DMS53 (cell line): ENCODE results near the gene BRINP2.

Source experiments
- DNase-seq: peaks from one replicate; lab custom pipeline; 2025; lab: John Stamatoyannopoulos, UW

The BRINP2 gene, protein sequence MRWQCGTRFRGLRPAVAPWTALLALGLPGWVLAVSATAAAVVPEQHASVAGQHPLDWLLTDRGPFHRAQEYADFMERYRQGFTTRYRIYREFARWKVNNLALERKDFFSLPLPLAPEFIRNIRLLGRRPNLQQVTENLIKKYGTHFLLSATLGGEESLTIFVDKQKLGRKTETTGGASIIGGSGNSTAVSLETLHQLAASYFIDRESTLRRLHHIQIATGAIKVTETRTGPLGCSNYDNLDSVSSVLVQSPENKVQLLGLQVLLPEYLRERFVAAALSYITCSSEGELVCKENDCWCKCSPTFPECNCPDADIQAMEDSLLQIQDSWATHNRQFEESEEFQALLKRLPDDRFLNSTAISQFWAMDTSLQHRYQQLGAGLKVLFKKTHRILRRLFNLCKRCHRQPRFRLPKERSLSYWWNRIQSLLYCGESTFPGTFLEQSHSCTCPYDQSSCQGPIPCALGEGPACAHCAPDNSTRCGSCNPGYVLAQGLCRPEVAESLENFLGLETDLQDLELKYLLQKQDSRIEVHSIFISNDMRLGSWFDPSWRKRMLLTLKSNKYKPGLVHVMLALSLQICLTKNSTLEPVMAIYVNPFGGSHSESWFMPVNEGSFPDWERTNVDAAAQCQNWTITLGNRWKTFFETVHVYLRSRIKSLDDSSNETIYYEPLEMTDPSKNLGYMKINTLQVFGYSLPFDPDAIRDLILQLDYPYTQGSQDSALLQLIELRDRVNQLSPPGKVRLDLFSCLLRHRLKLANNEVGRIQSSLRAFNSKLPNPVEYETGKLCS

DNA sequence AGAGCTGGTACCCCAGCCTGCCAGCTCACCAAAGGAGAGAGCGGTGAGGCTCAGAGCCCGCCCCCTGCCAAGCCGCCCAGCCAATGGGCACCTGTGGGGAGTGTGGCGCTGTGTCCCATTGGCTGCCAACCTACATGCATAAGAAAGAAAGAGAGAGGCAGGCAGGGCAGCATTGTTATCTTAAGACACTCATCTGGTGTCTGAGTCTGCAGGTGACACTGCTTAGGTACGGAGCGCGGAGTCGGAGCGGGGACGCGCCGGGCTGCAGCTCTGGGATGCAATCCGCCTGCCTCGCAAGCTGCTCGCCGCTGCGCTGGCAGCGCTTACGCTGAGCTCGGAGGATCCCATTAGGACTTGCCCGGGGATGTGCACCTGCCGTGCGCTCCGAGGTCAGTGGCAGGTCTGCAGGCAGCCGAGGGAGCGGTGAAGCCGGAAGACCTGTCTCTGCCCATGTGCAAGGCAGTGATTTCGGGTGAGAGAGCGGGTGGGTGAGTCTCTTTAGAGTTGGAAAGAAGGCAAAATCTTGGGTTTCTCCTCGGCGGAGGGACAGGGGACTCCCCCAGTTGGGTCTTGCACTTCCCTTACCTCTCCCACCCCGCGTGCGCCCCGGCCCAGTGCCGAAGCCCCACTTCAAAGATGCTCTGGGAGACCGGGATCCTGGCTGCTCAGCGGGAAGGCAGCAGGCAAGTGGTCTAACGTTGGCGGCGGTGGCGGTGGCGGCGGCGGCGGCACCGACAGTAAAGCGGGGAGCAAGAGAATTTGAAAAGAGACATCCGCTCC is at the start of gene BRINP2:
Gene BRINP2, plus strand, starts transcription at position 203 of the 780 bp plus-strand sequence. CDS start 58,919 bp downstream, outside the sequence.
- peak; percentile 92 for DNase-seq

DNA sequence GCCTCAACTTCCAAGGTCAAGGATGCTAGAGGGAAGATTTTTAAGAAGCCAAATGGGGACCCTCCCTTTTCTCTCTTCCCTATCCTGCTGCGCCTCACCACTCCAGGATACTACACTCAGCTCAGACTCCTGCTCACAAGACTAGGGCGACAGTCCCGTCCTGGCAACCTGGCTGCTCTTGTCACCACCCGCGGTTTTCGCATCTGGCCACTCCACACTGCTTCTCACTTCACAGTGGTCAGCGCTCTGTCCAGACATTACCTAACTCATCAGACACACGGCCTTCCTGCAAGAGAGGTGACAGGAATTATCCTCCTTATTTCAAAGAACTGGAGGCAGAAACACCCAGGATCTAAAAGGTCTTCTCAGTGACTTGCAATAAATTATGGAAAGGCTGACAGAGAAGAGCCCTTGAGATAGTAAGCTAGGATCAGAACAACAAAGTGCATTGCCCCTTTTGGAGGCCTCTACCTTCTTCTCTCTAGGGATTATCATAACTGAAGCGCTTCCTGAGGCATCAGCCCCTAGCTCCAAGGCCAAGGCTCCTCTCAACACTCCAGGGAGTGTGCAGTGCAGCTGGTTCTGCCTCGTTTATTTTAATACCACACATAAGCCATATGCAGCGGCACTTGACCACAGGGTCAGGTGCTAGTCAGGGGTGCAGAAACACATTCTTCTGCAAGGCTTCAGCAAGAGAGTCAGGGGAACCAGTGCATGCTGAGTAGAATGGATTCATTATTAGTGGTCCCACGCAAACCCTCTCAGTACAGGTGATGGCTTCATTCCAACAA is 48.1 kb upstream of the BRINP2 start:
- DNase-seq = peak; percentile 13

DNA sequence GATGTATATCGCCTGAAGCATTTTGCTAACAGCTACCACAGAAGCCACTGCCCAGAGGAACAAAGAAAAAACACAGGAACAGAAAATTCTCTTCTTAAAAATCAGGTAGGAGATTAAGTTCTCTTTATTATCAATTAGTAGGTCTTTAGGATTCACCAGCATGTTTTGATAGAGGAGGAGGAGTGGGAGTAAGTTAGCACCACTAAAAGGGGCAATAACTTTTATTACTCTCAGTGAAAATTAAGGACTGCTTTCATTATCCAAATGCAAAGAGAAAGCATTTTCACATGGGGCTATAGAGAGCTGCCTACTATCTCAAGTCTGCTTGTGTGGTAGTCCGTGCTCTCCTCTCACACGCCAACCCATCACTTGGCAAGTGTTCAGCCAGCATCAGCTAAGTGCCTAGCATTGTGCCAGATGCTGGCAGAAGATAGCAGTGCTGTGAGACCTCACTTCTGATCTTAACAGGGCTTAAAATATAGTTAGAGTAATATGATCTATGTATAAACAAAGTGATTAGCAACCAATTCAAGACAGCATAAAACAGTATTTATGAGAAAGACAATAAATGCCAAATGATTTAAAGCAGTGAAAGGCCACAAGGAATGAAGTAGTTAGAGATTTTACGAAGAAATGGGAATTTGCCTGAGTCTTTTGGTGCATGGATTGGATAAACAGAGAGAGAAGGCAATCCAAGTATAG is 46.0 kb upstream of the BRINP2 start:
- DNase-seq = no peak

DNA sequence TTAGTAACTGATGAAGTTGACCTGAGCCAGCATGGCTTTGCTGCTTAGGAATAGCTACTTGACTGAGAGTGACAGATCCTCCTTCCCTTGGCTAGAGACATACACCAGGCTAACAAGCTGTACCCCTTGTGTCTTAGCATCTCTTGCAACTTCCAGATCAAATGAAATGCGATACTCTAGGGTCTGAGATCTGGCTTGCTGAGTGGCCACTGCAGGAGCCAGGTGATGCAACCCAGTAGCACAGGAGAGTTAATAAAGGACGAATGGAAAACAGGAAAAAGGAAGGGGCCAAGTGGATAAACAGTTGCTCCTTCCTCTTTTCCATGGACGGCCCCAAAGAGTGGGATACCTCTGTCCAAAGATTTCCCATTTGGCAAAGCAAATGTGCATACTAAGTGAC is 44.5 kb upstream of the BRINP2 start:
- no peak for DNase-seq

DNA sequence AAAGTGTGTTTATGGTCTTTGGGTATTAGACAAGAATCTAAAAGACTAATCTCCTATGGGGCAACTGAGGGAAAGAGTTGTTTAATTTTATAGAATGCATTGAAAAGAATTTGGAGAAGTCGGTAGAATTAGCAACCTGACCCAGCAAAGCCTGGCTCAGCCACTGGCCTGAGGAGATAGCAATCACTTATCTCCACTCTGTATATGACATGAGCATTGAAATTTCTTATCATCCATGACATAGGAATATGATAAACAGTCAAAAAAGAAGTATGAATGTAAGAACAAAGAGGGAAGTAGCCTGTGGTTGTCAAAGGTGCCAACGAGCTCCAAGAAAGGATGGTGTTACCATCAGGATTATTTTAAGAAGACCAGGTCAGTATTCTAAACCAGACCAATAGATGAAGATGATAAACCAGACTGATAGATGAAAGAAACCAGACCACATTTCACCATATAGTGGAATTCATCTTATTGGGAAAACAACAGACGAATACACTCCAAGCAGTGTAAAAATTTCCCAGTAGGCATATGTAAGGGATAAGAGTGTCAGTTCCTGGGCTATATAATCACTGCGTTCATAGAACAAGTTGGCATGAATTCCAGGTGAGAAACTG is 42.0 kb upstream of the BRINP2 start:
- DNase-seq = no peak

DNA sequence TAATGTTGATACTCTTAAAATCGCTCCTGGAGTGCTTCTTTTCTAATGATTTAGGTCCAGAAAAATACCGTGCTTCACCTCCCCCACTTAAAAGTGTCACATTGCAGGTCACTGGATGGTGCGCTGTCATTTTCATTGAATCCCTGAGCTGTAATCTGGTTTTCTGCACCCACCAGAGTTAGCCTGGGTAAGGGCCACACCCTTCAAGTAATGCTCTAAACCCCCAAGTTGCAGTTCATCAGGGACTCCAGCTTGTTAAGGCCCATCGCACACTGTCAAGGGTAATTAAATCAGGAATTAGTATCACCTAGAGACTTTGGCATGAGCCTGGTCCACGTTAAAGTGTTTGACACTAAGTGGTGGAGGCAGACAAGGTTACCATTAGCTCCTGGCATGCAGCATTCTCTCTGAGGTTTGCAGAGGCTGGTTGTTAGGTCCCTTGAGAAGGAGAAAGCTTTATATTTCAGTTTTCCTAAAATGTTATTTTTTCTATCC is 40.3 kb upstream of the BRINP2 start:
- no peak for DNase-seq

DNA sequence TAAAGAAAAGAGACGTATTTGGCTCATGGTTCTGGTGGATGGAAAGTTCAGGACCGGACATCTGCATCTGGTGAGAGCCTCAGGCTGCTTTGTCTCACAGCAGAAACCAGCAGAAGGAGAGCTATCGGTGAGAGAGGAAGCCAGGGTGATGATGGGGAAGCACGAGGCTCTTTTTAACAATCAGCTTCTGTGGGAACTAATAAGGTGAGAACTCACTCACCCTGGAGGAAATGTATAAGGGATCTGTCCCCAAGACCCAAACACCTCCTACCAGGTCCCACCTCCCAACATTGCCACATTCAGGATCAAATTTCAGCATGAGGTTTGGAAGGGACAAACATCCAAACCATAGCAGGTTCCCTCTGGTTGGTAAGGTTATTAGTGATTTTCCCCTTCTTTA is 39.0 kb upstream of the BRINP2 start:
- no peak for DNase-seq

DNA sequence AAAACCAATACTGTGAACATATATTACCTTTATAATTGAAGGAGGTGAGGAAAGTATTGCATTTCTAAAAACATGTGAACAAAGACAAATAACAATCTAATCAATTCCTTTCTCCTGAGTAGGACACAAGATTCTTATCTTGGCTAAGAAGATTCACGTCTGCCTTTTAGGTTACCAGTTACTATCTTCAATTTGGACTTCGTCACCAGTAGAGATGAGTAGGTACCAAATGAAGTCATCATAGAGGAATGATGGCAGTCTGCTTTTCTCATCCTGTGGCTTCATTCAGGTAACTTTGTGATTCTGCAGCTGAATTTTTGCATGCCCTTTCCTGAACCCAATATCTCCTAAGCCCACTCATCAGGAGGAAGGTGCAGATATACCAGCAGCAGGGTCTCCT is 38.6 kb upstream of the BRINP2 start:
- DNase-seq = no peak

DNA sequence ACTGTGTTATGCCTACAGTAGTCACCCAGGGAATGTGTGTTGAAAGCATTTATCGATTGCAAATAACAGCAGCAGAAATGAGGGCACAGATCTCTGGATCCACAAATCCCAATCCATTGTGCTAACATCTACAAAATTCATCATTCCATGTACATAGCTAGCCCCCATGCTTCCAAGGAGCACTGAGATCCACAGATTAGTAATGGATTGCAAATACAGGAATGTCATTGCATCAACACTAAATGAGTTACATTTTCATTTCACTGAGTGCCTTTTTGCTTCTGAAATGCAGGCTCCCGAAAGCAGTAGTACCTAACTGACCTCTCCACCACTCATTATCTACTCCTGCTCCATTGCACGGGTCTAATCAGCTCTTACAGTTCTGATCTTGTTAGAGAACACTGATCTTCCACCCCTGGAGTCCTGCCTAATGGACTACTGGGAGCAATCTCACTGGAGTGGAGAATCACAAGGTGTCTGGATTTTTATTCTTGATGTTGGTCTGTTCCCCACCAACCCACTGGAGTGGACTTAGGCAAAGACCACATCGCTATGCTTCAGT is 36.7 kb upstream of the BRINP2 start:
- DNase-seq = no peak

DNA sequence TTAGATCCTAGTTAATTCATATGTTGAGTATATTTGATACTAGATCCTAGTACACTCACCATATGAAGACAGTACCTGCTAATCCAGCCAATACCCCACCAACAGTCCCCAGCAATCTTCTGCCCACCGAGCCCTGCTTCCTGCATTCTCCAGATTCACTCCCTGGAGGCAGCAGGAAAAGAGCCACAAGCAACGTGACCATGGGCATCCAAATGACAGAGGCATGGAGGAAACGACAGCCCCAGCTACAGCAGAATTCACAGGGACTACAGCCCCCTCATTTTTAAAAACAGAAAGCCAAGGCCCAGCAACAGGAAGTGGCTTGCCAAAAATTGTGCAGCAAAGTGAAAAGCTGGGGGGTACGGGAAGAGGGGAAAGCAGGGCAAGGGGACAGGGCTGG is 35.5 kb upstream of the BRINP2 start:
- no peak for DNase-seq

DNA sequence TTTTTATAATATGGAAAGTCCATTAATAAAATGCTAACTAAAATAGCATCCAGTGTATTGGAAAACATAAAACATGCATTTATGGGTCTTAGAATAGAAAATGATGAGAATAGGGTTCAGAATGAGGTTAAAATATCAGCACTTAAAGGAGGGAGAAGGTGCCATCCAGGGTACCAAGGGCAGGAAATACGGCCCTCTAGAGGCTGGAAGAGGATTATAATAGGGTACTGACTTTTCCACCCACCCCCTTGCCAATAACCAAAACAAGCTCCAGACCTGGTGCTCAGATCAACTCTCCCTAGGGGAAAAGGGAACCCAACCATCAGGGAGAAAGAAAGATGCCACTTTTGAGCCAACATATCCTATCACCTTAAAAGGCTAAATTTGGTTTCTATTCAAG is 32.9 kb upstream of the BRINP2 start:
- DNase-seq = no peak

DNA sequence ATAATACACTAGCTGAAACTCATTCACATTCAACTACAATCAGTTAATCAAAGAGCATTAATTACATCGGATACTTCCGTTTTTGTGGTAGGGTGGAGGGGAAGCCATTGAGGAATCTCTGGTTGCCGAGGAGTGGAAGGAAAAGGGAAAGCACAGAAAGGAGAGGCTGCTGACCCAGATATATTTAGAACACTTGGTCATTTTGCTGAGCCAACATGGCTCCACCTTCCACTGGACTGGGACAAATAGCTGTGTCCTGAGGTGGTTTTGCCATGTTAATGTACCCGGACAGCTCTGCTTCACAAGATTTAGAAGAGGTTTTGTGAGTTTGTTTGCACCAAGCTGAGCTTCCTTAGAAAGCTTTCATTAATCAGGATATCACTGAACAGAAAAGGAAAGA is 32.4 kb upstream of the BRINP2 start:
- no peak for DNase-seq

DNA sequence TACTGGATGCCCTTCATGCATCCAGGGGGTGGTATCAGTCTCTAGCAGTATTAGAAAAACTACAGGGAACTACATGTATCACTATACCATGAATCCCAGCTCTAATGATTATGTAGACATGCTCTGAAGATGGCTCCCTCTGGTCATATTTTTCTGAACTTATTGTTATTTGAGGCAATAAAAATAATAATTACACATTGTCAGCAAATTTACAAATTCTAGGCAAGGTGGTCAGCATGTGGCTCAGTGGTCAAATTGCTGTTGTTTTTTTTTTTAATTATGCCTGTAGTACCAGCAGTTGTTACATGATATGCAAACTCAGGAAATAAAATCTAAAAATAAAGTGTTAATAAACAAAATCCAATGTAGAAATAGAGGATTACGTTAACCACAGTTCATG is 28.7 kb upstream of the BRINP2 start:
- DNase-seq = no peak

DNA sequence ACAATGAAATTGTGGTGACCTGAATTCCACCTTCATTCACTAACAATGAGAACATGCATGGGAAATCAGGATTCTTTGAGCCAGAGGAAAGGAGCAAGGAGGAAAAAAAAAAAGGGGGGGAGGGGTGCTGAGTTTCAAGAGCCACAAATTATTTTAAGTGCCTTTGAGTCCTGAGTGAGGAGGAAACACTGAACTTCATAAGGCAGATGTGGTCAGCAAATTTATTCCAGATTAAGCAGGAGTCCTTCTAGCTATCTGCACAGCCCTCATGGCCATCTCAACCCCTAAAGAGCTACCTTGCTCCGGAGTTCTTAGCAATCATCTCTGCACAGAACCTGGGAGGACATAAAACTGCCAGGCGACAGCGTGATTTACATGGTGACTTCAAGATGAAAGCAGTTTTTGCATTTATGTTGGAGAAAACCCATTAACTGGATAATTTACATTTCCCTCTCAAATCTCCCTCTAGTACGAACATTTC is 27.9 kb upstream of the BRINP2 start:
- DNase-seq = no peak

DNA sequence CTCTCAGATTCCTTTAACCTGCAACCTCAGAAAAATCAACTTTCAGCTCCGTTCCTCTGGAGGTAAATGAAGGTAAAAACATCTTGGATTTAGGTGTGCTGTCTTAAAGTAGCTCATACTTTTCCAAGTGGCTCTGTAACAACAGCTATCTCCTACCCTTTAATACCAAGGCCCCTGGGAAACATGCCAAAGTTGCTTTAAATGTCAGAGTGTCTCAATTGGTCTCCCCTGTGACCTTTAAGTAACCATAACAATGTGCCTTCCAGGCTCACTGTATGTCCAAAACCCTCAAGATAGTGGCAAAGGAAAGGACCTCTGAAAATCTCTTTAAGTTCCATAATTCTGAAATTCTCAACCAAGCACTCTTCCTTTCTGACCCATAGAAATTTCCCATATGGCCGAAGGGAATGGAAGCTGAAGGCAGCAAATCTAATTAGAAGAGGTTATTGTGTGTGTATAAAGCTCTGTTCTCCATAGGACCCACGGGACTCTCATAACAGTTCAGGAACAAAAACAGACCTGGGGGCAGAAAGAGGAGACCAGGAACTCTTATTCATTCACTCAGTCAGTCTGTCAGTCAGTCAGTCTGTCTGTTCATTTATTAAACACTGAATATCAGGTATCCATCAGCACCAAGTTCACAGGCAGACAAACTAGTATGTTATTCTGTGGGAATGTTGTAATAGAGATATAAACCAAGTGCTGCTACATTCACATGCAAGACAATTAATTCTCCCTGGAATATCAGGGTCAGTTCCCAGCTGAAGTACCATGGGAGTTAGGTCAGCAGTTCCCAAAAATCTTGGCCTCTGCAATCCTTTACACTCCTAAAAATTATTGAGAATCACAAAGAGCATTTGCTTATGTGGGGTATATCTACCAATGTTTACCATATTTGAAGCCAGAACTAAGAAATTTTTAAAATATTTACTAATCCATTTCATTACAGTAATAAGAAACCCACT is 25.4 kb upstream of the BRINP2 start:
- DNase-seq = no peak

DNA sequence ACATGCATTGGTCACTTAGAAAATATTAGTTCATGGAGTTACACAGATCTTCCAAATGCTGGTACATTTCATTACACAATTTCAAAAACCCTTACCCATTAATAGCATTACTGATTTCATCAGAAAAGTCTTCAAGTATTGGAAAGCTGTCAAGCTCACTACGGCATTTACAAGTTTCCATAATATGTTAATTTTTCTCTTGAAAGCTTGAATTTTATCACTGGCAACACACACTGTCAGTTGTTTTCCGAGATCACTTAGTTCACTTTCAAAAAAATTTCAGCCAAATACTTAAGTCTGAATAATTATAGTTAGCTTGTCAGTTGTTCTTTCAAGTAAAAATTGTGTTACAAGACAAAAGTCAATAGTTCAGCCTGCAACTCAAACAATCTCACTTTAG is 24.3 kb upstream of the BRINP2 start:
- DNase-seq = no peak

DNA sequence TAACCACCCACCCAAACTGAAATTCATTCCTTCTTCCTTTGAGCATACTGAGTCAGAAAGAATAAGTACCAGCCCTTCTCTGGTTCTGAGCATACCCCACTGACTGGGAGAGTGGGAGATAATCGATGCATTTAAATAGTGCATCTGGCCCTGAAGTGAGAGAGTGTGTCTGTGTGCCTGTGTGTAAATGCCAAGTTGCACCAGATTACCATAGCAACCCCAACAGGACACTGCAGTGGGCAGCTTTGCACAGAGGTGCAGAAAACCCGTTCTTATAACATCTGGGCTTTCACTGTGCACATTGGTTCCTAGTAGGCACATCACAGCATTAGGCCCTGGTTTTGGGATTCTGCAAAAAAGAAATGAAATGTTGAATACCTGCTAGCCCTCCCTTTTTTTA is 8.5 kb upstream of the BRINP2 start:
- DNase-seq = no peak

DNA sequence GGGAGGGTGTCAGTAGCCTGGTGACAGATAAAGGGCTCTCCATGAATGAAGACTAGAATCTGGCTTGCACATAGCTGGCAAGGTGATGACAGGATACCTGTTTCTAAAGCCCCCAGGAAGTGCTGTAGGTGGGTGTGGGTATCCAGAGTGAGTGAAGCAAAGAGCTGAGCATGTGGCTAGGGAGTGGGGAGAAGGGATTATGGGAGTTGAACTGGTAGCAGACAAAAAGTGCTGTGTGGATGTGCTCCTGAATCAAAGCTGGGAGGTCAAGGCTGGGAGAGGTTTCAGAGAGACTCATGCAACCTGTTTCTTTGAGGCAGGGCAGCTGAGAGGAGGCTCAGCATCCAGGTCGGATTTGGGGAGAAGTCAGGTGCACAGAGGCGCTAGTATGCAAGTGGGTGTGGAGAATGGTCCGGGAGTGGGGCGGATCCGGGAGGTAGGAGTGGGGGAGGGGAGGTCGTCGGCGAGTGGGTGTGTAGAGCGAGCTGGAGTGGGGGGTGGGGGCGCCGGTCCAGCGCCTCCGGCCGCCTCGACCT is 6.8 kb upstream of the BRINP2 start:
- DNase-seq = peak; percentile 44
